ENCODE measurements around the gene KPNA5.
"Not testable (repeated sequence)": the region's sequence is repeated elsewhere in the genome, so short reads cannot be mapped to it uniquely, and the experiment has no call there.

The KPNA5 gene

DNA sequence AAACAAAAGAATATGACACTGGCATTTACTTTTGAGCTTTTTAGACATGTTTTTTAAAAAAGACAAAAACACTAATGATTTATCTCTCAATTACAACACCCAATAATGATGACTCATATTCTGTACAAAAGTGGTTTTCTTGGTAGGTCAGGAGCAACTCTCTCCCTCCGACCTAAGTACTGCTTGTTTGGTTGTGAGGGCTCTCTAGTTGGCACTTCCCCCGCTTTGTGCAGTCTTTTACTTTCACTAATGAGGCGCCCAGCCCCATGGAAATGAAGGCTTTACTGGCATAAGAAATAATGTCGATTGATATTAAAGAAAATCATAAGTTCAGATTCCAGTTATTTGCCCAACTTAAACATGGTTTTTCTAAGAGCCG lies 1.3 kb downstream of the KPNA5 start:
- H3K4me1 ChIP-seq (ENCODE audit: insufficient read depth, low read length) = no peaks in the 10 kb centered on the region
- no peaks in the 10 kb centered on the region; the same call in 1 of the 2 replicates for H3K9me3 ChIP-seq (ENCODE audit: control insufficient read depth, insufficient read depth, low read length)
- H3K9ac ChIP-seq (ENCODE audit: low read depth, low read length) = peak overlapping the region; percentile 95
- H3K36me3 ChIP-seq (ENCODE audit: insufficient read depth, low read length) = no peaks in the 10 kb centered on the region; the same call in 1 of the 2 replicates

DNA sequence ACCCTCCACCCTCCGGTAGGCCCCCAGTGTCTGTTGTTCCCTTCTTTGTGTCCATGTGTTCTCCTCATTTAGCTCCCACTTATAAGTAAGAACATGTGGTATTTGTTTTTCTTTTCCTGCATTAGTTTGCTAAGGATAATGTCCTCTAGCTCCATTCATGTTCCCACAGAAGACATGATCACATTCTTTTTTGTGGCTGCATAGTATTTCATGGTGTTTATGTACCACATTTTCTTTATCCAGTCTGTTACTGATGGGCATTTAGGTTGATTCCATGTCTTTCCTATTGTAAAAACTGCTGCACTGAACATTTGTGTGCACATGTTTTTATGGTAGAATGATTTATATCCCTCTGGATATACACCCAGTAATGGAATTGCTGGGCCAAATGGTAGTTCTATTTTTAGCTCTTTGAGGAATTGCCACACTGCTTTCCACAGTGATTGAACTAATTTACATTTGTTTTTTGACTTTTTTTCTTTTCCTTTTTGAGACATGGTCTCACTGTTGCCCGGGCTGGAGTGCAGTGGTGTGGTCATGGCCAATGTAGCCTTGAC lies 4.5 kb downstream of the KPNA5 start:
- Histone ChIP-seq H3K9ac (ENCODE audit: low read depth, low read length) (no peak overlapping the region), H3K9me3 (ENCODE audit: control insufficient read depth, insufficient read depth, low read length) (no peaks in the 10 kb centered on the region; the same call in 1 of the 2 replicates), H3K36me3 (ENCODE audit: insufficient read depth, low read length) (no peaks in the 10 kb centered on the region; the same call in 1 of the 2 replicates), H3K4me1 (ENCODE audit: insufficient read depth, low read length) (no peaks in the 10 kb centered on the region)

DNA sequence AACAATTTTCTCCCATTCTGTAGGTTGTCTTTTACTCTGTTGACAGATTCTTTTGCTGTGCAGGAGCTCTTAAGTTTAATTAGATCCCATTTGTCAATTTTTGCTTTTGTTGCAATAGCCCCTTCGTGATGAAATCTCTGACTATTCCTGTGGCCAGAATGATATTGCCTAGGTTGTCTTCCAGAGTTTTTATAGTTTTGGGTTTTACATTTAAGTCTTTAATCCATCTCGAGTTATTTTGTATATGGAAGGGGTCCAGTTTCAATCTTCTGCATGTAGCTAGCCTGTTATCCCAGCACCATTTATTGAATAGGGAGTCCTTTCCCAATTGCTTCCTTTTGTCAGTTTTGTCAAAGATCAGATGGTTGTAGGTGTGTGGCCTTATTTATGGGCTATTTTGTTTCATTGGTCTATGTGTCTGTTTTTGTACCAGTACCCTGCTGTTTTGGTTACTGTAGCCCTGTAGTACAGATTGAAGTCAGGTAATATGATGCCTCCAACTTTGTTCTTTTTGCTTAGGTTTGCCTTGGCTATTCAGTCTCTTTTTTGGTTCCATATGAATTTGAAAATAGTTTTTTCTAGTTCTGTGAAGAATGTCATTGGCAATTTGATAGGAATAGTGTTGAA lies 5.6 kb downstream of the KPNA5 start:
- H3K36me3 ChIP-seq (ENCODE audit: insufficient read depth, low read length); H3K9ac ChIP-seq (ENCODE audit: low read depth, low read length); H3K4me1 ChIP-seq (ENCODE audit: insufficient read depth, low read length); H3K9me3 ChIP-seq (ENCODE audit: control insufficient read depth, insufficient read depth, low read length): not testable (repeated sequence)

DNA sequence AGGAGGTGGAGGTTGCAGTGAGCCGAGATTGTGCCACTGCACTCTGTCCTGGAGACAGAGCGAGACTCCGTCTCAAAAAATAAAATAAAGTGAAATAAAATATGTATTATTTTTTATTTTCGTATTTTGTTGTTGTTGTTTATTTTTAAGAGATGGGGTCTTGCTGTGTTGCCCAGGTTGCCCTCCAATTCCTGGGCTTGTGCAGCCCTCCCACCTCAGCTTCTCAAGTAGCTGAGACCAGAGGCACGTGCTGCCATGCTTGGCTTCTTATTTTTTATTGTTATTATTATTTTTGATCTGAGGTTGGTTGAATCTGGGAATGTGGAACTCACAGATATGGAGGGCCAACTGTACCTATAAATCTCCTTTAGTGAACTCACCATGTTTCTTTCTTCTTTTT lies 10.1 kb downstream of the KPNA5 start:
- Histone ChIP-seq H3K9ac (ENCODE audit: low read depth, low read length) (no peak overlapping the region), H3K4me1 (ENCODE audit: insufficient read depth, low read length) (no peaks in the 10 kb centered on the region), H3K9me3 (ENCODE audit: control insufficient read depth, insufficient read depth, low read length) (no peaks in the 10 kb centered on the region), H3K36me3 (ENCODE audit: insufficient read depth, low read length) (no peaks in the 10 kb centered on the region)

DNA sequence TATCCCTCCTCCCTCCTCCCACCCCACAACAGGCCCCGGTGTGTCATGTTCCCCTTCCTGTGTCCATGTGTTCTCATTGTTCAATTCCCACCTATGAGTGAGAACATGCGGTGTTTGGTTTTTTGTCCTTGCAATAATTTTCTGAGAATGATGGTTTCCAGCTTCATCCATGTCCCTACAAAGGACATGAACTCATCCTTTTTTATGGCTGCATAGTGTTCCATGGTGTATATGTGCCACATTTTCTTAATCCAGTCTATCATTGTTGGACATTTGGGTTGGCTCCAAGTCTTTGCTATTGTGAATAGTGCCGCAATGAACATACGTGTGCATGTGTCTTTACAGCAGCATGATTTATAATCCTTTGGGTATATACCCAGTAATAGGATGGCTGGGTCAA lies 11.9 kb downstream of the KPNA5 start:
- H3K4me1 ChIP-seq (ENCODE audit: insufficient read depth, low read length); H3K36me3 ChIP-seq (ENCODE audit: insufficient read depth, low read length); H3K9ac ChIP-seq (ENCODE audit: low read depth, low read length); H3K9me3 ChIP-seq (ENCODE audit: control insufficient read depth, insufficient read depth, low read length): not testable (repeated sequence)

DNA sequence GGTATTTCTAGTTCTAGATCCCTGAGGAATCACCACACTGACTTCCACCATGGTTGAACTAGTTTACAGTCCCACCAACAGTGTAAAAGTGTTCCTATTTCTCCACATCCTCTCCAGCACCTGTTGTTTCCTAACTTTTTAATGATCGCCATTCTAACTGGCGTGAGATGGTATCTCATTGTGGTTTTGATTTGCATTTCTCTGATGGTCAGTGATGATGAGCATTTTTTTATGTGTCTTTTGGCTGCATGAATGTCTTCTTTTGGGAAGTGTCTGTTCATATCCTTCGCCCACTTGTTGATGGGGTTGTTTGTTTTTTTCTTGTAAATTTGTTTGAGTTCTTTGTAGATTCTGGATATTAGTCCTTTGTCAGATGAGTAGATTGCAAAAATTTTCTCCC lies 12.3 kb downstream of the KPNA5 start:
- H3K36me3 ChIP-seq (ENCODE audit: insufficient read depth, low read length); H3K9me3 ChIP-seq (ENCODE audit: control insufficient read depth, insufficient read depth, low read length); H3K9ac ChIP-seq (ENCODE audit: low read depth, low read length); H3K4me1 ChIP-seq (ENCODE audit: insufficient read depth, low read length): not testable (repeated sequence)

DNA sequence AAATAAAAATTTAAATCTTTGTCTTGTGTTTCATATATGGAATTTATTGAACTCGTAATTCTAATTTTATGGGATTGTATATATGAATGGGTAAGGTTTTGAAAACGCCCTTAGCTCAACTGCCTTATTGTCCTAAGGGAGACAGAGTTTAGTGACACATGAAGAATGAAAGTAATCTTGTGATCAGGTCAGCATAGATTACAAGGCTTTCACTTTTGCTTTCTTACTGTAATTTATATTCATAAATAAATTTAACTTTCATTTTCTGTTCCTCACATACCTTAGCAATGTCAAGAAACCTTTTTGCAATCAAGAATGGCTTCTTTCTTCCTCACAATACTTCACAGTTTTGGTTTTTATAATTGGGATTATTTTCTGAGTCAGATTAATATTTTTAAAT lies 14.4 kb downstream of the KPNA5 start:
- Histone ChIP-seq H3K36me3 (ENCODE audit: insufficient read depth, low read length) (no peaks in the 10 kb centered on the region), H3K9ac (ENCODE audit: low read depth, low read length) (no peak overlapping the region), H3K4me1 (ENCODE audit: insufficient read depth, low read length) (no peaks in the 10 kb centered on the region), H3K9me3 (ENCODE audit: control insufficient read depth, insufficient read depth, low read length) (no peaks in the 10 kb centered on the region)

DNA sequence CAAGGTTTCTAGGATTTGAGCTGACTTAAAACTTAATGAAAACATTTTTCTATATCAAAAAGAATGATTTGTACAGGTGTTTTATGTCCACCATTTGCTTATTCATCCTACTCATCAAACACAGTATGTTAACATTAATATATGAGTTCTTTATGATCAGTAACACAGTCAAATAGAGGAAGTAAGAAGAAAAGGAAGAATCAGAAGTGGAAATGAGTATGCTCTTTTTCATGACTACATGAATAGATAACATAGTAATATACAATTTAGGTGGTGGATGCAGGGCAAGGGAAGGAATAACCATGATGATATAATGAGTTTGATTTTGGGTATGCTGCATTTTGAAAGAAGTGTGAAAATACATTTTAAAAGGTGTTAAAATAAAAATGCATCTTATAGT lies 16.5 kb downstream of the KPNA5 start:
- H3K9me3 ChIP-seq (ENCODE audit: control insufficient read depth, insufficient read depth, low read length) = no peaks in the 10 kb centered on the region
- no peaks in the 10 kb centered on the region for H3K4me1 ChIP-seq (ENCODE audit: insufficient read depth, low read length)
- no peak overlapping the region for H3K9ac ChIP-seq (ENCODE audit: low read depth, low read length)
- no peaks in the 10 kb centered on the region for H3K36me3 ChIP-seq (ENCODE audit: insufficient read depth, low read length)

DNA sequence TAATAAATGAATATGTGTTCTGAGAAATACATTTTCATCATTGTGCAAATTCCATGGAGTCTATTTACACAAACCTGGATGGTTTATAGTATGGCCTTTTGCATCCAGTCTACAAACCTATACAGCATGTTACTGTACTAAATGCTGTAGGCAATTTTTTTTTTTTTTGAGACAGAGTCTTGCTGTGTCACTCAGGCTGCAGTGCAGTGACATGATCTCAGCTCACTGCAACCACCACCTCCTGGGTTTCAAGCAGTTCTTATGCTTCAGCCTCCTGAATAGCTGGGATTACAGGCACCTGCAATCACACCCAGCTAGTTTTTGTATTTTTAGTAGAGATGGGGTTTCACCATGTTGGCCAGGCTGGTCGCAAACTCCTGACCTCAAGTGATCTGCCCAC lies 22.9 kb downstream of the KPNA5 start:
- H3K9ac ChIP-seq (ENCODE audit: low read depth, low read length); H3K36me3 ChIP-seq (ENCODE audit: insufficient read depth, low read length); H3K4me1 ChIP-seq (ENCODE audit: insufficient read depth, low read length); H3K9me3 ChIP-seq (ENCODE audit: control insufficient read depth, insufficient read depth, low read length): not testable (repeated sequence)

DNA sequence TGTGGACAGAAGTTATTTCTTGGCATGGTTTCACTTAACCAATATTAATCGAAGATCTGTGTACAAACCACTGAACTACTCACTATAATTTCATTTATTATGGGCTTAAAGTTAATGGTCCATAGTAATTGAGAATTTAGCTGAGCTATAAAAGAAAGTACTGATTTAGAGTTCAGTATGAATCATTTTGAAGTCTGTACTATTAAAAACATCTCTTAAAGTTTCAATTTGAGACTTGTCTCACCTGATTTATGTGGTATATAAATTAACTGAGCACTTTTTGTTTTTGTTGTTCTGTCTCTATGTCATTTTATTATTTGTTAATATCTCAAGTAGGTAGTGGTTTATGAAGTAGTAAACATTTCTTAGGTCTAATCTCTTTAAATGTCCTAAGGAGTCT lies 24.9 kb downstream of the KPNA5 start:
- Histone ChIP-seq H3K36me3 (ENCODE audit: insufficient read depth, low read length) (no peaks in the 10 kb centered on the region), H3K4me1 (ENCODE audit: insufficient read depth, low read length) (no peaks in the 10 kb centered on the region), H3K9ac (ENCODE audit: low read depth, low read length) (no peak overlapping the region), H3K9me3 (ENCODE audit: control insufficient read depth, insufficient read depth, low read length) (no peaks in the 10 kb centered on the region)

DNA sequence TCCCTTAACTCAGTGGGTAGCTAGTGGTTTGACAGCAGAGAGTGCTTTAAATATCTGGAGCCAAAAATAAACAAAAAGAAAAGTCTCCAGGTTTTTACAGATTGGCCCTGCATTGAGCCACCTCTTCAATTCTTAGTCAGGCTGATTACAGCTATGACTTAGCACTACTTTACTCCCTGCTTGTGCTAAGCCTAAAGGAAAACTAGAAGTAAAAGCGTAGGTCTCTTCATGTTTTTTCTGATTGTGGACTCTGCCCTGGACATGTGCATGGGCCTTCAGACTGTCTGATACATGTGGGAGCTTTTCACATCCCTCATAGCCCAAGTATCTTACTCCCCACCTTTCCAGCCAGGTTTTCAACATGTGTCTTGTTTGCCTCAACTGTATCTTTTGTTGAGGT lies 33.3 kb downstream of the KPNA5 start:
- no peaks in the 10 kb centered on the region; the same call in 1 of the 2 replicates for H3K9me3 ChIP-seq (ENCODE audit: control insufficient read depth, insufficient read depth, low read length)
- no peak overlapping the region for H3K9ac ChIP-seq (ENCODE audit: low read depth, low read length)
- H3K36me3 ChIP-seq (ENCODE audit: insufficient read depth, low read length) = peaks cover 8% of the 10 kb centered on the region; the same call in 1 of the 2 replicates
- no peaks in the 10 kb centered on the region for H3K4me1 ChIP-seq (ENCODE audit: insufficient read depth, low read length)

DNA sequence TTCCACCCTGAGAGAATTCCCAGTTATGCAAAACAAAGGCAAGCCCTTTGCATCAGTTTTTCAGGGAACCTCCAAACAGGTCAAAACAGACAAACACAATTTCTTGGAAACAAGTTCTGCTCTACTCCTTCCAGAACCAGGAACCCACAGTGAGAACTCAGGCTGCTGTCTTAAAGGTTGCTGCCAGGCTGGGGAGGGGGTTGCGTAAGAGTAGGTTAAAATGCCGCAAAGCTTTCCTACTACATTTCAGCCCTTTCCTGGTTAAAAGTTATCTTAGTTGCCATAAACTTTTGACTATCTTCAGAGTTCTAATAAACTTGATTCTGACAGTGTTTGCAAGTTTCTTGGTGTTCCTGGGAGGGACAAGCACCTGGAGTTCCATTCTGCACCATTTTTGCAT lies 33.8 kb downstream of the KPNA5 start:
- no peaks in the 10 kb centered on the region for H3K4me1 ChIP-seq (ENCODE audit: insufficient read depth, low read length)
- no peak overlapping the region for H3K9ac ChIP-seq (ENCODE audit: low read depth, low read length)
- peaks cover 8% of the 10 kb centered on the region; the same call in 1 of the 2 replicates for H3K36me3 ChIP-seq (ENCODE audit: insufficient read depth, low read length)
- no peaks in the 10 kb centered on the region; the same call in 1 of the 2 replicates for H3K9me3 ChIP-seq (ENCODE audit: control insufficient read depth, insufficient read depth, low read length)

DNA sequence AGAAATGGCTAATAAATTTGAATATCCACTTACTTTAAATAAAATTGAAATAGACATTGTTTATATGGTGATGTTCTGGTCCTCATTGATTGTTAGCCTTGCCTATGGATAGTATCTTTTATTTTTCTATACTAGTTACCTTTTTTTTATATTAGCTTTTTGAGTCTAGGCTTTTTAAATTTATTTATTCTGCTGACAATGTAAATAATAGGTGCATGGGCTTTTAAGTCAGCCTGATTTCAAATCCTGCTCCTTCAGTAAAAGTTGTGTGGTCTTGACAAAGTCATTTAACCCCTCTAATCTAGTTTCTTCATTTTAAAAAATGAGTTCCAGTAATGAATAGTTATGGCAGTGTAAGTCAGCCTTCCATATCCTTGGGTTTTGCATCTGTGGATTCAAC lies 45.9 kb downstream of the KPNA5 start:
- Histone ChIP-seq H3K9me3 (ENCODE audit: control insufficient read depth, insufficient read depth, low read length) (no peaks in the 10 kb centered on the region), H3K9ac (ENCODE audit: low read depth, low read length) (no peak overlapping the region), H3K36me3 (ENCODE audit: insufficient read depth, low read length) (no peaks in the 10 kb centered on the region; the same call in 1 of the 2 replicates), H3K4me1 (ENCODE audit: insufficient read depth, low read length) (no peaks in the 10 kb centered on the region)

DNA sequence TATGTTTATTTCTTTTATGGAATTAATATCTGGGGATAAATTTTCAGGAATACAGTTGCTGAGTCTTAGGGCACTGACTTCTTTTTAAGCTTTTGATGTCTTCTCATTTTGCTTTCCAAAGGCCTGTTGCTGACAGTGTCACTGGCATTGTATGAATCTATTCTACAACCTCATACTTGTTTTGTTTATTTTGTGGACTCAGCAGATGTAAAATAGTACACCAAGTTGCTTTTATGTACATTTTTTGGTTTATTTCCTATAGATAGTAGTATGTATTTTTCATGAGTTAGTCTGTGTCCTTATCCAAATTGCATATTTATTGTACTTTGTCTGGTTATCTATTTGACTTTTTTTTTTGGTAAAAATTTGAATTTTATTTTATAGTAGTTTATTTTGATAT lies 49.5 kb downstream of the KPNA5 start:
- H3K9me3 ChIP-seq (ENCODE audit: control insufficient read depth, insufficient read depth, low read length) = no peaks in the 10 kb centered on the region
- no peak overlapping the region for H3K9ac ChIP-seq (ENCODE audit: low read depth, low read length)
- no peaks in the 10 kb centered on the region; the same call in 1 of the 2 replicates for H3K36me3 ChIP-seq (ENCODE audit: insufficient read depth, low read length)
- H3K4me1 ChIP-seq (ENCODE audit: insufficient read depth, low read length) = no peaks in the 10 kb centered on the region

DNA sequence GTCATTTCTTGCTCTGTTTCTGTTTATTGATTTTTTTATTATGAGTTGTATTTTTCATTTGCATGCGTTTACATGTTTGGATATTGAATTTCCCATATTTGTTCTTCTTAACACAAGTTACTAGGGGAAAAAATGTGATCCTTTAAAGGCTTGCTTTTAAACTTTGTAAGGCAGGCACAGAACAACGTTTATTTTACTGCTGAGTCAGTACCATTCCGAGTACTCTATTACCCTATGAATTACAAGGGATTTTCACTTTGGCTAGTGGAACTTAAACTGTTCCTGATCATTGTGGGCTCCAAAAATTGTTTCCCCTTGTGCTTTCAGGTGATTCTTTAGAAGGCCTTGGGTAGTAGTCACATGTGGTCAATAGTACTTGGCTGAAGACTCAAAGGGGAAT lies 56.0 kb downstream of the KPNA5 start:
- no peak overlapping the region for H3K9ac ChIP-seq (ENCODE audit: low read depth, low read length)
- H3K4me1 ChIP-seq (ENCODE audit: insufficient read depth, low read length) = no peaks in the 10 kb centered on the region
- H3K9me3 ChIP-seq (ENCODE audit: control insufficient read depth, insufficient read depth, low read length) = peaks cover 5% of the 10 kb centered on the region; the same call in 1 of the 2 replicates
- no peaks in the 10 kb centered on the region for H3K36me3 ChIP-seq (ENCODE audit: insufficient read depth, low read length)

Measured in ES-I3 (cell line).